T-helper 2 cell (primary cell): Measurements from ENCODE around the gene WDR12.
"Not testable (repeated sequence)": the region's sequence is repeated elsewhere in the genome, so short reads cannot be mapped to it uniquely, and the experiment has no call there.

Experiments
- DNase-seq, 5 experiments: peaks; one replicate each; pipeline versions ENCODE4 v3.0.0 to v3.0.0-alpha.2; 2012 to 2022

The WDR12 gene

DNA sequence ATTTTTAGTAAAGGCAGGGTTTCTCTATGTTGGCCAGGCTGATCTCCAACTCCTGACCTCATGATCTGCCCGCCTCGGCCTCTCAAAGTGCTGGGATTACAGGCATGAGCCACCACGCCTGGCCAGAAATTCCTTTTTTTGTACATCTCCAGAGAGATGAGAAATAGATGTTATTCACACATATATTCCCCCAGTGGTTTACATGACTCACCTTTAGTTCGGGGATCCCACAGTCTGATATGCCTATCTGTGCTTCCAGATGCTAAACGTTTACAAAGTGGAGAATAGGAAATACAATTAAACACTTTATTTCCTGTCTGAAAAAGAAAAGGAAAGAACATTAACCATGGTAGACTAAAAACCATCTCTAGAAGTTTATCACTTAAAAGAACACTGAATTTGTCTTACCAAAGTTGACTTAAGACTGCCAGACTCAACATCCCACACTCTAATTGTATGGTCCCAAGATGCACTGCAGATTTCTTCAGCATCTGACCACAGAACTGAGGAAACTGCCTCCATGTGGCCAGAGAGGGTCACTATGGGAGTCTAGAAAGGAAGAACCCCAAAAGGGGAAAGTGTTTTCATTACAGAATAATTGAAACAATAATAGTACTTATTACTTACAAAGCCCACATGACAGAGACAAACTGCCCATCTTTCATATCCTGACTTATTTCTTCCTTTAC, 27.3 kb downstream of the WDR12 start:
- DNase-seq = no peak

DNA sequence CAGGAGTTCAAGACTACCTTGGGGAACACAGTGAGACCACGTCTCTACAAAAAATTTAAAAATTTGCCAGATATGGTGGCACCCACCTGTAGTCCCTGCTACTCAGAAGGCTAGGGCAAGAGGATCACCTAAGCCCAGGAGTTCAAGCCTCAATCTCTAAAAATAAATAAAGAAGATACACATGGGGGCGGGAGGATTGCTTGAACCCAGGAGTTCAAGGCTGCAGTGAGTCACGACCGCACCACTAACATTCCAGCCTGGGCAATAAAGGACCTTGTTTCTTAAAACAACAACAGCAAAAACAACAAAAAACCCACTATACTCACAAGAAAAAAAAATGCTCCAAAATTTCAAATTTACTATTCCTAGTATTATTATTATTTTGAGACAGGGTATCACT, 29.9 kb downstream of the WDR12 start:
- no peak for DNase-seq

DNA sequence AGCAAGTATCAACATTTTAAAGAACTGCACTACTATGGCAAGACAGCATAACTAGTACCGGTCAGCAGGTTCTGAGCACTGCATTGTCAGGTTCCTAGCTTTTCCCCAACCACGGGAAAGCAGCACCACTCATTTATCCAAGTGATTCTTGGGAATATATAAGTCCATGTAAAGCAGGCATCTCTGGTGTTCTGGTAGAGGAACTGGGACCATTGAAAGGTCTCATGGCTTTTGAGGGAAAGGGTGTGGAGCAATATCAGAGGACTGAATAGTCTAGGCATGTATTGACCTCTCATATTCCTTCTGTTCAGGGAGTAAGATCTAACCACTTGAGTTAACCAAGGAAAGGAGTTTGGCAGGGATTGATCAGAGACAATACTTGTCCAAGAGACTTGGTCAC, 33.8 kb downstream of the WDR12 start:
- DNase-seq = no peak

DNA sequence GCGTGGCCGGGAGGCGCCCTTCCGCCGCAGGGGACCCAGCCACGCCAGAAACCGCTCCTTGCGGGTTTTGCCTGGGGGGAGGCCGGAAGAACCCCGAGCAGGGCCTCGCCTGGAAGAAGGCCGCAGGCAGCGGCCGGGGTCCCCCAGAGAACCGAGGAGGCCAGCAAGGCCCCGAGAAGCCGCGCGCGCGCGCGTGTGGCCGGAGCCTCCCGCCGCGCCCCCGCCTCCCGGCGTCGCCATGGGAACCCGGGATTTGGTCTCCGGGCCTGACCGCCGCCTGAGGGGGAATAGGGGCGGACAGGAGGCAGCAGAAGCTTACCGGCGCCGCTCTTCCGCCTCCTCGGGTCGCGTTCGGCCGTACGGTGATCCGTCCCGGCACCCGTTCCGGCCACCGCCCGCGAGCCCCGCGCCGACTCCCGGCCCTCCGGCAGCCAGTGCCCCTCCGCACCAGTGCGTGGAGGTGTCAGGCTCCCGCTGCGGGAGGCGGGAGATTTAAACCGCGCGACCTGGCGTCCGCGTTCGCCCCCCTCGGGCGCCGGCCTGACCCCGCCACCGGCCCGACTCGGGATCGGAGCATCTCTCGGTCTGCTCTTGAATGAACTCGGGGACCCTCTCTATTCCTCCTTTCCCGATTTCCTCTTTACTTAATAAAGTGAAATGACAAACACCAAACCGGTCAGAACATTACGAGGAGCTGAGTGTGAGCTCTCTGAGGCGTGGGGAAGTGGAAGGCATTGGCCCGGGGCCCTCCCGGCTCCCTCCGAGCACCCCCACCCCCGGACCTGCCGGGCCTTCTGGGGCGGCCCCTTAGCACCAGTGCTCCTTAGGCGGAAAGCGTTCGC, 40.0 kb downstream of the WDR12 start, which contains the start of gene ICA1L:
ICA1L (minus strand) TSS at position 467 of the 842 bp plus-strand sequence. CDS start 42,757 bp downstream, outside the sequence.
- DNase-seq = peak; percentile 20 to 63 (median 28)

DNA sequence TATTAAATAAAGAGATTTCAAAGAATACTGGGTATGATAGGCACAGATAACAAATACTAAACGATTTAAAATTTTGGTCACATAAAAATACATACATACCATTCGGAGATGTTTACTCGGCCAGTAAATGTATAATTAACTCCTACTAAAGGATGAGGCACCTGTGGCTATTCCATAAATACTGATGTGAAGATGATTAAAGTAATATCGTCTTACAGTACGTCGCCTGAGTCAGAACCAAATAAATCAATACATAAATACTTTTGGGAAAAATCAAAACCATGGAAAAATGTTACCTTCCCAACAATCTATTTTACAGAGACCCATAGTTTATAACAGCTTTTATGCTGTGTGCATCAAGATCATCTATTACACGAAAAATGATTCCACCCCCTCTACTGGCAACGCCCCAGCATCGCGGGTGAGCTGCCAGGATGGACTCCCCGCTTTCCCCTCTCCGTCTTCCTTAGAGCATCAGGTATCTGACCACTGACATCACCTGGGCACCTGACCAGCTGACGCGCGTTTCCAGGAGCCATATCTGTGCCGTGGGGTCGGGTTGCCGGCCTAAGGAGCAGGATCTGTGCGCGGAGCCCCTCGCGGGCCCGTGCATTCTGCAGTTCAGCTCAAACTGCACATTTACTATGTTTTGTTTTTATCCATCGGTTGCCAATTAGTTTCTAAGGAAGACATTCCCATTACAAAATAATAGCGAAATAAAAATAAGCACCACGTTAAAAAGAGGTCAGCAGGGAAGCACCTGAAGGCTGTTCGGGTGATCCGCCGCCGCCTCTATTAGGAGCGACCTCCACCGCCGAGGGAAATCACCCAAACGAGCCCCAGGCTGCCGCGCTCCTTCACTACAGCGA, 40.8 kb downstream of the WDR12 start:
- peak; percentile 19 to 70 (median 28) for DNase-seq

DNA sequence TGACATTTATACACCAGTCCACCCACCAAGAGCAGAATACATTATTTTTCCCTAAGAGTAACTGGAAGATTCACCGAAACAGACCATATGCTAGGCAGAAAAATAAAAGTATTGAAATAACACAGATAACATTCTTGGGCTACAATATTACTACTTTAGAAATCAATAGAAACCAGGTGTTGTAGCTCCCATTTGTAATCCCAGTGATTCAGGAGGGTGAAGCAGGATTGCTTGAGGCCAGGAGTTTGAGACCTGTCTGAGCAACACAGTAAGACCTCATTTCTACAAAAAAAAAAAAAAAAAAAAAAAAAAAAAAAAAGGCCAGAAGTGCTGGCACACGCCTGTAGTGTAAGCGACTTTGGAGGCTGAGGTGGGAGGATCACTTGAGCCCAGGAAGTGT, 49.5 kb downstream of the WDR12 start:
- no peak for DNase-seq

DNA sequence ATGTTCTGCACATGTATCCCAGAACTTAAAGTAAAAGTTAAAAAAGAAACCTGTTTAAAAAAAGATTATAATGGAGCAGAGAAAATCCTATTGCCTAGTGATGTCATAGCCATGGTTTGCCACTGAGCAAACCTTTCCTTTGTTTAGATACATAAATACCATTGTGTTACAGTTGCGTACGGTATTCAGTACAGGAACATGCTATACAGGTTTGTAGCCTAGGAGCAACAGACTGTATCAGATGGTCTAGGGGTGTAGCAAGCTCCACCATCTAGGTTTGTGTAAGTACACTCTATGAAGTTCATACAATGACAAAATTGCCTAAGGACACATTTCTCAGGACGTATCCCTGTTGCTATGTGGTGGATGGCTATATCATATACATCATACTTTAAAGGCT, 52.9 kb downstream of the WDR12 start:
- DNase-seq = no peak

DNA sequence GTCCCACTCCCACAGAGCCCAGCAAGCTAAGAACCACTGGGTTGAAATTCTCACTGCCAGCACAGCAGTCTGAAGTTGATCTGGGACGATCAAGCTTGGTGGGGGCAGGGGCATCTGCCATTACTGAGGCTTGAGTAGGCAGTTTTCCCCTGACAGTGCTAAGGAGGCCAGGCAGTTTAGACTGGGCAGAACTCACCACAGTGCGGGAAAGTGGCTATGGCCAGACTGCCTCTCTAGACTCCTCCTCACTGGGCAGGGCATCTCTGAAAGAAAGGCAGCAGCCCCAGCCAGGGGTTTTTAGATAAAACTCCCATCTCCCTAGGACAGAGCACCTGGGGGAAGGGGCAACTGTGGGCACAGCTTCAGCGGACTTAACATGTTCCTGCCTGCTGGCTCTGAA, 62.1 kb downstream of the WDR12 start:
- DNase-seq = not testable (repeated sequence)

DNA sequence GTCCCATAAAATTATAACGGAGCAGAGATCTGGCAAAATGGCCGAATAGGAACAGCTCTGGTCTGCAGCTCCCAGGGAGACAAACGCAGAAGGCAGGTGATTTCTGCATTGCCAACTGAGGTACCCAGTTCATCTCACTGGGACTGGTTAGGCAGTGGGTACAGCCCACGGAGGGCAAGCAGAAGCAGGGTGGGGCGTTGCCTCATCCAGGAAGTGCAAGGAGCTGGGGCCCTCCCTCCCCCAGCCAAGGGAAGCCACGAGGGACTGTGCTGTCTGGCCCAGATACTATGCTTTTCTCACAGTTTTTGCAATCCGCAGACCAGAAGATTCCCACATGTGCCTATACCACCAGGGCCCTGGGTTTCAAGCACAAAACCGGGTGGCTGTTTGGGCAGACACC, 62.7 kb downstream of the WDR12 start:
- no peak for DNase-seq

DNA sequence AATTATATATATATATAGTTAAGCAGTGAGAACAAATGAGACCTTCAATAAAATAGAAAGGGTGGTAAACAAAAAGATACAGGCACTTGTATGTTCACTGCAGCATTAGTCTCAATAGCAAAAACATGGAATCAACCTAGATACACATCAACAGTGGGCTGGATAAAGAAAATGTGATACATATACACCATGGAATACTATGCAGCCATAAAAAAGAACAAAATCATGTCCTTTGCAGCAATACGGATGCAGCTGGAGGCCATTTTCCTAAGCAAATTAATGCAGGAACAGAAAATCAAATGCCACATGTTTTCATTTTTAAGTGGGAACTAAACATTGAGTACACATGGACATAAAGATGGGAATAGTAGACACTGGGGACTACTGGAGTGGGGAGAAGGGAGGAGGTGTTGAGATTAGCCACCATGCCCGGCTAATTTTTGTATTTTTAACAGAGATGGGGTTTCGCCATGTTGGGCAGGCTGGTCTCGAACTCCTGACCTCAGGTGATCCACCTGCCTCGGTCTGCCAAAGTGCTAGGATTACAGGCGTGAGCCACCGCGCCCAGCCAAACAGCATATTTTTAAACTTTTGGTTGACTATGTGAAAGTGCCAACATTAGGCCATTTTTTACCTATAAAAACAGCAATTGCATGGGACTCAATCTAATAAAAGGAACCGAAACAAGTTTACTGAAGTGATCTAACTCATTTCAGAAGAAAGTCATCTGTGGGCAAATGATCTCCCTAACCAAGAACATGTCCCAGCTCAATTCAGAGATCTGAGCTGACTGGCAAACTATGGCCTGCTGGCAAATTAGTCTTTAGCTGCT, 63.6 kb downstream of the WDR12 start:
- no peak for DNase-seq

DNA sequence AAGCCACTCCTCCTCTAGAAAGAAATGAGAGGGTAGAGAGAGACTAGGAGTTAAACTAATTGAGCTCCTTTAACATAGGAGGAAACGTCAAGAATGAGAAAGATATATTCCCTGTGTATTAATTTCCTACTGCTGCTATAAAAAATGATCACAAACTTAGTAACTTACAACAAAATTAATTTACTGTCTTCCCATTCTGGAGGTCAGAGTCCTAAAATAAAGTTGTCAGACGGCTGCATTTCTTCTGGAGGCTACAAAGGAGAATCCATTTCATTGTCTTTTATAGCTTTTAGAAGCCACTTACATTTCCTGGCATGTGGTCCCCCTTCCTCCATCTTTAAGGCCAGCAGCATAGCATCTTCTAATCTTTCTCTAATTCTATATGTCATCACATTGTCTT, 66.8 kb downstream of the WDR12 start:
- DNase-seq = no peak

DNA sequence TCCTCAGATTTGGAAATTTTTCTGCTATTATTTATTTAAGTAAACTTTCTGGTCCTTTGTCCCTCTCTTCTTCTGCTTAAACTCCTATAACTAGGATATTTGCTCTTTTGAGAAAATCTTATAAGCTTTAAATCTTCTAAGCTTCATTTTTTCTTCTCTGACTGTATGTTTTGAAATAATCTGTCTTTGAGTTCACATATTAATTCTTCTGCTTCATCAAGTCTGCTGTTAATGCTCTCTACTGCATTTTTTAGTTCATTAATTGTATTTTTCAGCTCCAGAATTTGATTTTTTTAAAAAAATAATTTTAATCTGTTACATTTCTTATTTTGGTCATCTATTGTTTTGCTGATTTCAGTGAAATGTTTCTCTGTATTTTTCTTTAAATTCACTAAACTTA, 68.8 kb downstream of the WDR12 start:
- no peak for DNase-seq

DNA sequence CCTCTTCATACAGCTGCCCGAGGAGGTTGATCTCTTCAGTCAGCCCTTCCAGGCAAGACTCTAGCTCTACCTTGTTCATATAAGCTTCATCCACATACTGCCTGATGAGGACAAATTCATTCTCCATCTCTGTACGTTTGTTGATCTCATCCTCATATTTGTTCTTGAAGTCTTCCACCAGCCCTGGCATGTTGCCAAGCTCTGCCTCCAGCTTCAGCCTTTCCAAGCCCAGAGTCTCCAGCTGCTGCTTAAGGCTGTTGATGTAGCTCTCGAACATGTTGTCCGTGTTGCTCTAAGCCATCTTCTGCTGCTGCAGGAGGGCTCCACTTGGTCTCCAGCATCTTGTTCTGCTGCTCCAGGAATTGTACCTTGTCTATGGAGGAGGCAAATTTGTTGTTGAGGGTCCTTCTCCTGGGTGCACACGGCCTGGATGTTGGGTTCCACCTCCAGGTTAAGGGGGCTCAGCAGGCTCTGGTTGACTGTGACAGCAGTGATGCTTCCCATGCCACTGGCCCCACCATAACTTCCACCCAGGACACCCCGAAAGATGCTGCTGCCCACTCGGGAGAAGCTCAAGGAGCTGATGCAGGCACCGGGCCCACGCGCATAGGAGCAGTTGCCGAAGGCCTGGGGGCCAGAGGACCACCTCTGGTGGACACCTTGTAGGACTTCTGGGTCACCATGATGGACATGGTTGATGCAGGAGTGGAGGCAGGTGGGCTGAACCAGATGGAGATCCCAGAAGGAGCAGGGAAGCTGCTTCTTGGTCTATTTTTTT, 70.2 kb downstream of the WDR12 start:
- no peak for DNase-seq

DNA sequence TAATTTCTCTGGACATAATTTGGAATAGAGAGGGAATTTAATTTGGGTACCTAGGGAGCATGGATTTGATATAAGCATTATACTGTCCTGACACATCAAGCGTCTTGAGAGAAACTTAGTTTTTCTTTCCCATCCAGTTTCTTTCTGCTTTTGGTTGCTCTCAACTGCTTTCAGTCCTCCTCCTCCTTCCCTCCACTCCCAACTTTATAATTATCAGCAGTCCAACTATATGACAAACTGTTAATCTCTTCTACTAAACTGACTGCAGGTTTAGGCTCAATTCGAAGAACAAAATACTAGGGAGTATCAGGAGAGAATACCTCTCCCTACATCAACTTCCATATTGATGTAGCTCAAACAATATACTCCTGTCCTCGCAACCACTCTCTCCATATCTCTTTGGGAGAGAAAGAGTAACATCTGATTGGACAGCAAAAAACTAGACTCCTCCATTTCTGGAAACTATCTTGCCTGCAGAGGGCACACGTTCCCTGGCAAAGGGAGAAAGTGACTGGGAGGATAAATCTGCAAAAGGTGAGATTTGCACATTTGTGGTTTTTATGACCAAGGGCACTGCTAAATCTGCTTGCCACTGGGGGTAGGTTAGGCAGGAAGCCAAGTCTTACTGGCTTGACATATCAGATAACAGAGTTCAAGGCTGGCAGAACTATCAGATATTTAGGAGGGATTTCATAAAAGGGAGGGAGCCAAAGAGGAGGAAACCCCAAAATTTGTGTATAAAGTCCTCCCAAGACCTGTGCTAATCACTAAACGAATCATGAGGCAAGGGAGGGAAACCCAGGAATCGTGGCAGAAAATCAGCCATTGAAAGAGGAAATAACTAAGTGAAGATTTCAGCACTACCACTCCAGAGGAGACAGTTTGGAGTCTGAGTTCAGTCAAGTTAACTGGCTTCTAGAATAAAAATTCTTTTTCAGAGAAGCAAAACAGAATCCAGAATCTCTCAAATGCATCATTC, 79.9 kb downstream of the WDR12 start:
- DNase-seq = peak in 3 of 5 experiments; percentile 10 to 88 (median 42)

DNA sequence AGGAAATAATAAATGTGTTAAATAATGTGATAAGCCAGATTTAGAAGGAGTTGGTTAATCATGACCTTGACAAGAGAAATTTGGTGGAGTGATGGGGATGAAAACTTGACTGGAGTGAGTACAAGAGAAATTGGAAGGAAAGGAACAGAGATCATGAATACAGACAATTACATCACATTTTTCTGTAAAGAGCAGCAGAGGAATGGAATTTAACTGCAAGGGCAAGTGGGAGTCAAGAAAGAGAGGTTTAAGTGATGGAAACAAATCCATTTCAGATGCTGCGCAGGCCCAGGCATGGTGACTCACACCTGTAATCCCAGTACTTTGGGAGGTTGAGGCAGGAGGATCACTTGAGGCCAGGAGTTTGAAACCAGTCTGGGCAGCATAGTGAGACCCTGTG, 86.6 kb downstream of the WDR12 start:
- no peak for DNase-seq
